ENCODE data around the gene METTL9.
"Not testable (repeated sequence)": the region's sequence is repeated elsewhere in the genome, so short reads cannot be mapped to it uniquely, and the experiment has no call there.

The METTL9 gene

DNA sequence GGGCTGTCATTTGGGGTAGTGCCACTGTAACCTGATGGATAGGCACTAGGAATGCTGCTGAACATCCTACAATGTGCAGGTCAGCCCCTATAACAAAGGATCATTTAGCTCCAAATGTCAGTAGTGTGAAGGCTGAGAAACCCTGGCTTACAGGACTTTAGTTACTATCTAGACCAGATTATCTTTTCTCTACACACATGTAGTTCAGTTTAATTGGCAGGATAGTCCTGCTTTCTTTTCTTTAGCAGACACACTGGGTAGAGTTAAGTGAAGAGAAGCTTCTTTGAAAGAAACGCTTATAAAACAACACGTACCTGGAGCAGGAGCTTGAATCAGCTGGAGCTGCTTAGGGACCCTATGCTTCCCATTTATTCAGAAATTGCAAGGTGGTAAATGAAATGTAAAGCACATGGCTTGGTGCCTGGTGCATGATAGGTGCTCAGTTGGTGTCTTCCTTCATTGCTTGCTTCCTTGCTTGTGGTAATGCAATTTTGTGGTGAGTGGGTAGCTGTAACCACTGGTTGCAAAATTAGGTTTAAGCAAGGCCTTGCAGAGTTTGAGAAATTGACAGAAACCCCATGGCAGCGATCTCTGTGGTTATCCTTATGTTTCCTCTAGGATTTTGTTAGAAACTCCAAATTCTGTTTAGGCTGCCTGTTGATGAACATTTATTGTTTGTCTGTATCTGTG, 9.4 kb downstream of the METTL9 start:
- FAIRE-seq (no peak), DNase-seq (ENCODE audit: insufficient read length, low spot score) (no peak)

DNA sequence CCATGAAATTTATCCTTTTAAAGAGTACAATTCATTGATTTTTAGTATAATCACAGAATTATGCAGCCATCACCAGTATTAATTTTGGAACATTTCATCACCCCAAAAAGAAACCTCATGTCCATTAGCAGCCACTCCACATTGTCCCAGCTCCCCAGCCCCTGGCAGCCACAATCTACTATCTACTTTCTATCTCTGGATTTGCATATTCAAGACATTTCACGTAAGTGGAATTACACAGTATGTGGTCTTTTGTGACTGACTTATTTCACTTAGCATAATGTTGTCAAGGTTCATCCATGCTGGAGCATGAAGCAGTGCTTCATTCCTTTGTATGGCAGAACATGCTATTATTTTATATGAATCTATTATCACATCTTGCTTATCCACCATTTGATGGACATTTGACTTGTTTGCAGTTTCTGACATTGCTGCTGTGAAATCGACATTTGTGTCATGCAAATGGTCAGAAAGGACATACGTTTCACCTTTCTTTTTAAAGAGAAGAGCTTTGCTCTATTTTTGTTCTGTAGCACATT, 10.7 kb downstream of the METTL9 start:
- DNase-seq (ENCODE audit: insufficient read length, low spot score) (no peak), FAIRE-seq (no peak)

DNA sequence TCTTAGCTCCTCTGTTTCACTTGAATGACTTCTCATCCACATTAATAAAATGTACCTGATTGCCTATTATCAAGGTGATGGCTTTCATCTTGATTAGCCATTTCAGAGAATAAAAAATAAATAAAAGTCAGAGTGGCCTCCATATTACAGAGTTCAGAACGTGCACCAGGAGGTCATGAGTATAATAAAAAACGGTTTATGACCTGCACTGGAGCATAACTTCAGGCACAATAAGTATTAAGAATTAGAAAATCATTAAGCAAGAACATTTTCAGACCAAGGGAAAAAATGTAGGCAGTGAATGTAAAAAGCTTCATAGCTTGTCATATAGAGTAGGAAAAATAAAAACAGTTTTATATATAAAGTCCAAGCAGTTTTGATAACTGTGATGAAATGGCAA, 11.4 kb downstream of the METTL9 start:
- DNase-seq (ENCODE audit: insufficient read length, low spot score) (no peak), FAIRE-seq (no peak)

GRCh38 chr16:21611198-21611555, 11.8 kb downstream of the METTL9 start:
- DNase-seq (ENCODE audit: insufficient read length, low spot score) (no peak), FAIRE-seq (no peak)

GRCh38 chr16:21611556-21612384, 12.4 kb downstream of the METTL9 start:
- DNase-seq (ENCODE audit: insufficient read length, low spot score) (no peak), FAIRE-seq (no peak)

DNA sequence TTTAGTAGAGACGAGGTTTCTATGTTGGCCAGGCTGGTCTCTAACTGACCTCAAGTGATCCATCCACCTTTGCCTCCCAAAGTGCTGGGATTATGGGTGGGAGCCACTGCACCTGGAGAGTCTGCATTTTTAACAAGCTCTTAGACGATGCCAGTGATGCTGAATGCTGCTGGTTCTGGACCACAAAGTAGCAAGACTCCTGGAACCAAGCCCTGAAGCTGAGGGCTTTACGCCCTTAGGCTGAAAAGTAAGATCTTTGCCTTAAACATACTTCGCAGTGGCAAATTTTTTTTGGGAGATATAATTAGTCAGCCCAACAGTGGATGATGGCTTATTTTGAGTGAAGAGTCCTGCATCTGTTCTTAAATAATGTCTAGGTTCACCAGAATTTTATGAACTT, 14.0 kb downstream of the METTL9 start:
- FAIRE-seq = no peak

DNA sequence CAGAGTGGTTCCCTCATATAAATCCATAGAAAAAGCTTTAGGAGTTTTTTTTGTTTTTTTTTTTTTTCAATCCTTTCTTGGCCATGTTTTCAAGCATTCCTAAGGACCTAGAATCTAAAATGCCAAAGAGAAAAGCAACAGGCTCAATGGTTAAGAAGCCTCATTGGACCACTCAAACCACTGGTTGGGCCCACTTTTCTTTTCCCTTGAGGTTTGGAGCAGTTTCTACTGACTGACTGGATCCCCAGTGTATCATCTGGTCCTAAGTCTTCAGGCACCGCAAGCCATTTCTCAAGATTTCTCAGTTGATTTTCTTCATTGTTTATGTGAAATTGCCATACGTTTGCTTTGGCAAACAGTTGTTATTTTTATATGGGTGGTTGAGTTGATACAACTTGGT, 14.4 kb downstream of the METTL9 start:
- no peak for FAIRE-seq
- no peak for DNase-seq (ENCODE audit: insufficient read length, low spot score)

More for the DNA sequence above, 14.0 kb downstream of the METTL9 start:
- no peak for DNase-seq (ENCODE audit: insufficient read length, low spot score)

DNA sequence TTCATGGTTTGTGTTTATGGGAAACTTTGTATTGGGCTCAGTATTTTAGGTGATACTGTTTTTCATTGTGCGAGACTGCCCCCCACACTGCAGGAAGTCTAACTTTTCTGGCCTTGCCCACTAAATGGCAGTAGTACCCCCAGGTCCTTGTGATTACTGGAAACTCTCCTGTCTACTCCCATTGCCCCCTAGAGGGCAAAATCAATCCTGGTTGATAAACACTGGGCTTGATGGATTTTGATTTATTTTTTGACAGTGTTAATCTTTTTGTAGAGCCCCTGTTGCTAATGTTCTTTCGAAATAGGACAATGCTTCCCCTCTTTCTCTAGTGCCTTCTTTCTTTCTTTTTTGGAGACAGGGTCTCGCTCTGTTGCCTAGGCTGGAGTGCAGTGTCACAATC, 15.5 kb downstream of the METTL9 start:
- DNase-seq (ENCODE audit: insufficient read length, low spot score) (no peak), FAIRE-seq (no peak)

- no peak for DNase-seq (ENCODE audit: insufficient read length, low spot score)
Measured at GRCh38 chr16:21617607-21618006, 18.2 kb downstream of the METTL9 start.

DNA sequence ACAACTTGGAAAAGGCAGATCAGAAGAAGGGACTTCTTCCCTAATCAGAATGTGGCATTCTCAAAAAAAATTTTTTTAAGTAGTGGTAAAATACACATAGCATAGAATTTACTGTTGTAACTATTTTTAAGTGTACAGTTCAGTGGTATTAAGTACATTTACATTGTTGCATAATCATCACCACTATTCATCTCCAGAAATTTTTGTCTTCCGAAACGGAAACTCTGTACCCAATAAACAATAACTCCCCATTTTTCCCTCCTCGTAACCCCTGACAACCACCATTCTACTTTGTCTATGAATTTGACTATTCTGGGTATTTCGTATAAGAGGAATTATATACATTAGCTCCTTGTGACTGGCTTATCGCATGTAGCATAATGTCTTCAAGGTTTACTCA, 18.9 kb downstream of the METTL9 start:
- no peak for DNase-seq (ENCODE audit: insufficient read length, low spot score)
- FAIRE-seq = no peak

More at GRCh38 chr16:21617607-21618006, 18.2 kb downstream of the METTL9 start:
- FAIRE-seq = no peak

GRCh38 chr16:21619765-21620425, 20.5 kb downstream of the METTL9 start:
- FAIRE-seq (no peak), DNase-seq (ENCODE audit: insufficient read length, low spot score) (no peak)

GRCh38 chr16:21620592-21620991, 21.2 kb downstream of the METTL9 start:
- DNase-seq (ENCODE audit: insufficient read length, low spot score) = no peak
- FAIRE-seq = no peak

- DNase-seq (ENCODE audit: insufficient read length, low spot score) (no peak), FAIRE-seq (no peak)
Measured at GRCh38 chr16:21622545-21622944, 23.2 kb downstream of the METTL9 start.

GRCh38 chr16:21625026-21625425, 25.6 kb downstream of the METTL9 start:
- no peak for DNase-seq (ENCODE audit: insufficient read length, low spot score)
- FAIRE-seq = no peak

DNA sequence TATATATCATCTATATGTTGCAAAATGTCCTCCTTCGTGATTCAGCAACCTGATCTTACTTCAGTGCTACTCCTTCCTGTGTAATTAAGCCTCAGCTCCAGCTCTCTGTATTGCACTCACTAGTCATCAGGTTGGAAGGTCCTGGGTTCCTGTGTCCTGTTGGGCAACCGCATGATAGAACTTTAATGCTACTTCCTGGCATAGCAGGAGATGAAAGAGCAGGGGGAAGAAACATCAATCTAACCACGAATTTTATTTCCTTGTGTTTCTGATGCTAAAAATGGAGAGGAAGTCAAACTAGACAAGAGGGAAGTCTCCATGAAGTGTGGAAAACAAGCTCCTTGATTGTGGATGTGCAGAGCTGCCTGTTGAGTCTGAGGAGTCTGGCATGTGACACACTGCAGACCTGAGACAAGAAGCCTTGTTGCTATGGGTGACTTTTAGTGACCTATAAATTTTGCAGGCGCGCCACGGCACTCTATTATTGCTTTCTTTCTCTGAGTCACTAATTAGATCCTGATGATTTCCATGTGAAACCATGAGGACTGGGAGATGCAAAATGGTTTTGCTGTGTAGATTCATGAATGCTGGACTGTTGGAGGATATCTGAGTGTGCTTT, 27.4 kb downstream of the METTL9 start:
- no peak for FAIRE-seq
- DNase-seq (ENCODE audit: insufficient read length, low spot score) = peak; percentile 19

DNA sequence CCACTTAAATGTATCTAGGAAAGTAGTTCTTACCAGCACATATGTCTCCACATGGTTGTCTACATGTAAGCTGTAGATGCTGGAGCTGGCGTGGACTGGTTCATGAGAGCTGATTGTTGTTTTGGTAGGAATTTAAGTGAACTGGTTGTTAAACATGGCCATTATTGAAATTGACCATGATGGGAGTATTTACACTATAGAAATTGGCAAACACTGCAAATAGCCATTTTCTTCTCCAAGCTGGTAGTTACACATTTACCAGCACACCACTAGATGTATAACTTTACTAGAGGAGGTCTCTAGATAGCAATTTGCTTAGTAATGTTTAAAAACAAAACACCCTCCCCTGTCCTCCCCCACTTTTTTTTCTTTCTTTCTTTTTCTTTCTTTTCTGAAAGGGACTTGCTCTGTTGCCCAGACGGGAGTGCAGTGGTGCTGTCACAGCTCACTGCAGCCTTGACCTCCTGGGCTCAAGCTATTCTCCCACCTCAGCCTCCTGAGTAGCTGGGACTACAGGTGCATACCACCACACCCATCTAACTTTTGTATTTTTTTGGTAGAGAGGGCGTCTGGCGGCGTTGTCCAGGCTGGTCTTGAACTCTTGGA, 28.8 kb downstream of the METTL9 start:
- FAIRE-seq (no peak), DNase-seq (ENCODE audit: insufficient read length, low spot score) (no peak)

DNA sequence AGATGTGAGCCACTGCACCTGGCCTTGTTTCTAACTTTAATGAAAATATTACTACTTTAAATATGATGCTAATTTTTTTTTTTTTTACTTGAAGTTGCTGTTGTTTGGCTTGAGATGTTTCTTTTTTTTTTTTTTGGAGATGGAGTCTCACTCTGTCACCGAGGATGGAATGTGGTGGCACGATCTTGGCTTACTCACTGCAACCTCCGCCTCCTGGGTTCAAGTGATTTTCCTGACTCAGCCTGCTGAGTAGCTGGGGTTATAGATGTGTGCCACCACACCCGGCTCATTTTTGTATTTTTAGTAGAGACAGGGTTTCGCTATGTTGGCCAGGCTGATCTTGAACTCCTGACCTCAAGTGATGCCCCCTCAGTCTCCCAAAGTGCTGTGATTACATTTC, 29.4 kb downstream of the METTL9 start:
- FAIRE-seq = no peak
- no peak for DNase-seq (ENCODE audit: insufficient read length, low spot score)

DNA sequence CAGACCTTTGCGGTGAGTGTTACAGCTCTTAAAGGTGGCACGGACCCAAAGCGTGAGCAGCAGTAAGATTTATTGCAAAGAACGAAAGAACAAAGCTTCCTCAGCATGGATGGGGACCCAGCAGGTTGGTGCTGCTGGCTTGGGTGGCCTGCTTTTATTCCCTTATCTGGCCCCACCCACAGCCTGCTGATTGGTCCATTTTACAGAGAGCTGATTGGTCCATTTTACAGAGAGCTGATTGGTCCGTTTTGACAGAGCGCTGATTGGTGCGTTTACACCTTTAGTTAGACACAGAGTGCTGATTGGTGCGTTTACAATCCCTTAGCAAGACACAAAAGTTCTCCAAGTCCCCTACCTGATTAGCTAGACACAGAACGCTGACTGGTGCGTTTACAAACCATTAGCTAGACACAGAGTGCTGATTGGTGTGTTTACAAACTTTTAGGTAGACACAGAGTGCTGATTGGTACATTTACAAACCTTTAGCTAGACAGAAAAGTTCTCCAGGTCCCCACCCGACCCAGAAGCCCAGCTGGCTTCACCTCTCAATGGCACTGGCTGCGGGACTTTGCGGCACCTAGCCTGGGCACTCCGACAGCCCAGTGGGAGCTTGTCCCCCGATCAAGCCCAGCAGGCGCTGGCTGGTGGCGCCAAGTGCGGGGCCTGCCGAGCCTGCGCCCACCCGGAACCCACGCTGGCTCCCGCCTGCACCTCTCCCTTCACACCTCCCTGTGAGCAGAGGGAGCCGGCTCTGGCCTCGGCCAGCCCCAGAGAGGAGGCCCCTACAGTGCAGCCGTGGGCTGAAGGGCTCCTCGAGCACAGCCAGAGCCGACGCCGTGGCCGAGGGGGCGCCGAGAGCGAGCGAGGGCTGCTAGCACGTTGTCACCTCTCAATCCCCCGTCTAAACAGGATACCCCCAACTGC, 30.5 kb downstream of the METTL9 start:
- not testable (repeated sequence) for FAIRE-seq; DNase-seq (ENCODE audit: insufficient read length, low spot score)

DNA sequence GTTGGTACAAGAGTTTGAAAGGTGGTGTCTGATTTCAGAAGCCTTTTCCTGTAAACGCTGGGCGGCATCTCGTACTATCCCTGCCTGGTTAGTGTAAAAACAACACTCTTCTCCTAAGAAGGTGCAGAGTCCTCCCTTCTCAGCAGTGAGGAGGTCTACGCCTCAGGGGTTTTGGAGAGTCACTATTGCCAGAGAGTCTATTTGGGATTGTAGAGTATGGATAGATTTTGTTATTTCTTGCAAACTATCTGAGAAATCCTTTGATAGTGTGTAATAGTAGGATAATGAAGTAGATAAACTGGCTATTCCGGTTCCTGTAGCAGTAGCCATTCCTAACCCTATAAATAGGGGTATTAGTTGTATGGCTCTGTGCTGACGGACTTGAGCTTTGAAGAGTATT, 31.5 kb downstream of the METTL9 start:
- DNase-seq (ENCODE audit: insufficient read length, low spot score); FAIRE-seq: not testable (repeated sequence)
